ENCODE results near the gene PRKACB.
"Not testable (repeated sequence)": the region's sequence is repeated elsewhere in the genome, so short reads cannot be mapped to it uniquely, and the experiment has no call there.

Gene PRKACB

GRCh38 chr1:84268346-84268745 lies 124.3 kb downstream of the PRKACB start:
- no peak for DNase-seq (ENCODE audit: low read depth in 2 of 2)

- DNase-seq (ENCODE audit: low read depth in 2 of 2) = no peak
These were observed 125.2 kb downstream of the PRKACB start for GRCh38 chr1:84269306-84269705.

GRCh38 chr1:84271441-84272151 lies 127.5 kb downstream of the PRKACB start:
- DNase-seq (ENCODE audit: low read depth in 2 of 2) = no peak

GRCh38 chr1:84272401-84272800 lies 128.3 kb downstream of the PRKACB start:
- DNase-seq (ENCODE audit: low read depth in 2 of 2) = no peak

GRCh38 chr1:84277343-84278059 lies 133.4 kb downstream of the PRKACB start:
- DNase-seq (ENCODE audit: low read depth in 2 of 2) = no peak

DNA sequence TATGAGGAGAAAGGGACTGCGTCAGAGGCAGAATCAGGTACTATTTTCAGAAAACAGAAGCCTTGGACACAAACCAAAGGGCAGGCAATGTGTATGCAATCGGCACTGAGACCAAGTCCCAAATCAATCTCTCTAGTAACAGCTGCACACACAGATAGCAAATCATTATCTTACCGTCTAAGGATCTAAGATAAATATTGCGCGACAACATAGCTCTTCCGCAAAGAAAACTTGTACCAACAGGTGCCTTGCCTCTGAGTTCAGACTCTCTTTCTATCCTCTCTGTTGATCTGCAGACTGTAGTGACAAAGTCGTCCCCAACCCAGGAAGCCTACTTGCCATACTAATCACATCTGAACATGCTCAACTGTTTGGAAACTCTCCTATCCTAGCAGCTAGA lies 134.8 kb downstream of the PRKACB start:
- DNase-seq (ENCODE audit: low read depth in 2 of 2) = no peak

GRCh38 chr1:84280912-84281311 lies 136.8 kb downstream of the PRKACB start:
- no peak for DNase-seq (ENCODE audit: low read depth in 2 of 2)

DNA sequence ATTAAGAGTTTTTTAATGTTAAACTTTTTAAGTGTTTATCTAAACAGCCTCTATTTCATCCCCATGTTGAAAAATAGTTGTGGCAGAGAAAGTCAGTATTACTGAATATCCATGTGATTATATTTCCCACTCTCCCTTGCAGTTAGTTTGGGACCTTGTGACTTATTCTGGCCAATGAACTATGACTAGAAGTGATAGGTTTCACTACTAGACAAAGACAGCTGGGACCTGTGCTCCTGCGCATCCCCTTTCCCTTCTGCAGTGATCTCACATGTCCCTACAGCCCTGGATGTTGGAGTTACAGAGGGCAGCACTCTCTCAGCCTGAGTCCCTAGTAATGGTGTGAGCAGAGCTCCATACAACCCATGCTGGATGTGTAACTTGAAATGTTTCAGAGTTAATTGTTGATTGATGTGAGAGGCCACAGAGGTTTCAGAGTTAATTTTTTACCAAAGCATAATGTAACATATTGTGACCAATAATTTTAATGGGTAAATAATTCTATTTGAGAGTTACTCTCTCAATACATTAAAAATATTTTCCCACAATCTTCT lies 138.8 kb downstream of the PRKACB start:
- DNase-seq (ENCODE audit: low read depth in 2 of 2) = no peak

DNA sequence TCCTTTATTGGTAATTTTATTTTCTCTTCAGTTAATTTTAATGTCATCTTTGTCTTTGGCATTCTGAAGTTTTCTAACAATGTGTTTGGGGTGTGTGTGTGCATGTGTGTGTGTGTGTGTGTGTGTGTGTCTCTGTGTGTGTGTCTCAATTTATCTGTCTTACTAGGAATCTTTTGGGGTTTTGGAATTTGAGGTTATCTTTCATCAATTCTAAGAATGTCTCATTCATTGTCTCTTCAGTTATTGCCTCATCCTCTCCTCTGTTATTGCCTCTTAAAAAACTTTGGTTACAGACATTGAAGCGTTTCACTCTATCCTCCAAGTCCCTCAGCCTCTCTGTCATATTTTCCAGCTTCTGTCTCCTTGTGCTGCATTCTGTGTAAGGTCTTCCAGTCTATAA lies 139.3 kb downstream of the PRKACB start:
- no peak for DNase-seq (ENCODE audit: low read depth in 2 of 2)

GRCh38 chr1:84286071-84286470 lies 142.0 kb downstream of the PRKACB start:
- DNase-seq (ENCODE audit: low read depth in 2 of 2) = no peak

DNA sequence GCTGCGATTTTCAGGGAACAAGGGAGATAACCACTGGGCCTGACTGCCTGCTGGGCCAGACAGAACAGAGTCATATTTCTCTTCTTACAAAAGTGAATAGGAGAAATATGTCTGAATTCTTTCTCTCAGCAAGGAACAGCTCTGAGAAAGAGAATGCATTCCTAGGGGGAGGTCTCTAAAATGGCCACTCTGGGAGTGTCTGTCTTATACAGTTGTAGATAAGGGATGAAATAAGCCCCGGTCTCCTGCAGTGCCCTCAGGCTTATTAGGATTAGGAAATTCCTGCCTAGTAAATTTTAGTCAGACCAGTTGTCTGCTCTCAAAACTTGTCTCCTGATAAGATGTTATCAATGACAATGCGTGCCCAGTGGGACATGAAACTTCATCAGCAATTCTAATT lies 143.3 kb downstream of the PRKACB start:
- not testable (repeated sequence) for DNase-seq (ENCODE audit: low read depth in 2 of 2)

All from activated CD8-positive, alpha-beta memory T cell treated with anti-CD3 and anti-CD28 coated beads for 4 hours (primary cell).